DND-41 (cell line): ENCODE results near the gene GIGYF1.

Experiments used
- EZH2 ChIP-seq: IDR thresholded peaks from 3 replicates; pipeline ENCODE4 v1.6.1; 2012; ENCODE audit warnings: borderline replicate concordance, low read depth, mild to moderate bottlenecking, moderate library complexity, low read length, inconsistent platforms; ENCODE audit not compliant: severe bottlenecking
- TF ChIP-seq, protein P1 (sequence below): IDR thresholded peaks from 2 replicates; pipeline ENCODE4 v1.5.1; 2012; ENCODE audit warnings: borderline replicate concordance, low read length, moderate library complexity, mild to moderate bottlenecking; ENCODE audit not compliant: poor library complexity, severe bottlenecking; ENCODE audit errors: extremely low read depth

DNA sequence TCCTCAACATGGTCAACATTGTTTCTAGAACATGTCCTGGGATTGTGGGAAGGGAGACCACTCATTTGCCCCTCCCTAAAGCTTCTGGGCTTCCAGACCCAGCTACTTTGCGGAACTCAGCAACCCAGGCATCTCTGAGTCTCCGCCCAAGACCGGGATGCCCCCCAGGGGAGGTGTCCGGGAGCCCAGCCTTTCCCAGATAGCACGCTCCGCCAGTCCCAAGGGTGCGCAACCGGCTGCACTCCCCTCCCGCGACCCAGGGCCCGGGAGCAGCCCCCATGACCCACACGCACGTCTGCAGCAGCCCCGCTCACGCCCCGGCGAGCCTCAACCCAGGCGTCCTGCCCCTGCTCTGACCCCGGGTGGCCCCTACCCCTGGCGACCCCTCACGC, 26.2 kb upstream of the GIGYF1 start, which contains the start of gene EPO:
- TF ChIP-seq, protein P1, sequence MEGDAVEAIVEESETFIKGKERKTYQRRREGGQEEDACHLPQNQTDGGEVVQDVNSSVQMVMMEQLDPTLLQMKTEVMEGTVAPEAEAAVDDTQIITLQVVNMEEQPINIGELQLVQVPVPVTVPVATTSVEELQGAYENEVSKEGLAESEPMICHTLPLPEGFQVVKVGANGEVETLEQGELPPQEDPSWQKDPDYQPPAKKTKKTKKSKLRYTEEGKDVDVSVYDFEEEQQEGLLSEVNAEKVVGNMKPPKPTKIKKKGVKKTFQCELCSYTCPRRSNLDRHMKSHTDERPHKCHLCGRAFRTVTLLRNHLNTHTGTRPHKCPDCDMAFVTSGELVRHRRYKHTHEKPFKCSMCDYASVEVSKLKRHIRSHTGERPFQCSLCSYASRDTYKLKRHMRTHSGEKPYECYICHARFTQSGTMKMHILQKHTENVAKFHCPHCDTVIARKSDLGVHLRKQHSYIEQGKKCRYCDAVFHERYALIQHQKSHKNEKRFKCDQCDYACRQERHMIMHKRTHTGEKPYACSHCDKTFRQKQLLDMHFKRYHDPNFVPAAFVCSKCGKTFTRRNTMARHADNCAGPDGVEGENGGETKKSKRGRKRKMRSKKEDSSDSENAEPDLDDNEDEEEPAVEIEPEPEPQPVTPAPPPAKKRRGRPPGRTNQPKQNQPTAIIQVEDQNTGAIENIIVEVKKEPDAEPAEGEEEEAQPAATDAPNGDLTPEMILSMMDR: no peak
- no peak for TF ChIP-seq EZH2
